Heart left ventricle (tissue), 16 donors: Measurements from ENCODE around the gene FCSK. TPM values are rescaled to one million over a fixed set of nuclear protein-coding genes. Genes with fewer than 3 reads are reported as not detected.
"Not testable (repeated sequence)": the region's sequence is repeated elsewhere in the genome, so short reads cannot be mapped to it uniquely, and the experiment has no call there.

Source experiments
- ATAC-seq, 4 donors: fragments of 200-7000 bp; cut with Tn5 transposase; one replicate each; pipeline ENCODE4 v1.9.1; 2020 to 2022; ENCODE audit warnings: moderate library complexity in 4 of 4, mild to moderate bottlenecking in 3 of 4, moderate number of reproducible peaks in 1 of 4
- DNase-seq, 5 donors: peaks; one replicate each; pipeline ENCODE4 v3.0.0-alpha.2; 2020
- H3K27ac ChIP-seq, 12 donors: fragments of 200-600 bp; sonication (generic) in 4 of 12; one replicate each; pipeline versions ENCODE4 v1.5.0 to v1.8.0; 2016 to 2022; ENCODE audit warnings: mild to moderate bottlenecking in 2 of 12
- H3K27me3 ChIP-seq, 9 donors: fragments of 200-600 bp; sonication (generic) in 2 of 9; one replicate each; pipeline versions ENCODE4 v1.5.1 to v1.8.0; 2016 to 2022; ENCODE audit warnings: mild to moderate bottlenecking in 3 of 9
- H3K36me3 ChIP-seq, 9 donors: fragments of 200-600 bp; sonication (generic) in 2 of 9; one replicate each; pipeline versions ENCODE4 v1.5.0 to v1.8.0; 2018 to 2022; ENCODE audit warnings: mild to moderate bottlenecking in 2 of 9
- H3K4me1 ChIP-seq, 12 donors: fragments of 200-600 bp; sonication (generic) in 4 of 12; one replicate each; pipeline versions ENCODE4 v1.5.0 to v1.8.0; 2016 to 2022; ENCODE audit warnings: mild to moderate bottlenecking in 3 of 12
- H3K4me3 ChIP-seq, 12 donors: fragments of 200-600 bp; sonication (generic) in 4 of 12; one replicate each; pipeline versions ENCODE4 v1.5.0 to v1.8.0; 2017 to 2022; ENCODE audit warnings: mild to moderate bottlenecking in 9 of 12, moderate library complexity in 4 of 12
- H3K9me3 ChIP-seq, 12 donors: fragments of 200-600 bp; sonication (generic) in 4 of 12; one replicate each; pipeline versions ENCODE4 v1.5.0 to v1.8.0; 2016 to 2022; ENCODE audit warnings: mild to moderate bottlenecking in 1 of 12
- POLR2A ChIP-seq, 2 donors: fragments of 450-650 bp; IDR thresholded peaks; one replicate each; pipeline ENCODE4 v1.6.1; 2017; ENCODE audit warnings: antibody characterized with exemption in 2 of 2, mild to moderate bottlenecking in 2 of 2, moderate library complexity in 2 of 2
- WGBS, 4 donors: extraction: QIAGEN DNeasy Blood & Tissue Kit in 2 of 4; methylation state at CpG; one replicate each; pipeline versions ENCODE4 v1.1.5 to v1.1.7; 2013 to 2018; 5-methylcytosine and 5-hydroxymethylcytosine counted together
- intact Hi-C, 10 donors: fragments of 100-400 bp; cut with DNase I; formaldehyde crosslinking; loops; one replicate each; pipeline versions ENCODE4 v1.11.1 to v1.14.2; 2022
- polyA plus RNA-seq, 2 donors: library from polyadenylated mRNA; stranded (reverse); fragments of 200-250 nt; gene quantifications; one replicate each; pipeline ENCODE4 v1.2.3, GENCODE V29; 2013
- total RNA-seq, 9 donors: library from RNA; depleted of rRNA in 2 of 9; stranded (reverse); fragments of >200 nt in 2 of 9; fragmentation: NEBNext Ultra II Directional in 3 of 9; extraction: Animal tissue kit (Norgen Biotek cat#: 25700) in 3 of 9; gene quantifications; one replicate each; pipeline versions ENCODE4 v1.1.0 to v1.2.4, GENCODE V29; 2016 to 2023
- TF ChIP-seq, protein P1 (sequence below), 12 donors: fragments of 200-600 bp; sonication (generic) in 4 of 12; IDR thresholded peaks; one replicate each; pipeline versions ENCODE4 v1.5.0 to v1.8.0; 2018 to 2022; ENCODE audit warnings: antibody characterized with exemption in 12 of 12, mild to moderate bottlenecking in 5 of 12
- donor health status: ischemic (EF 13 %, LVEDD 7.1; RV severe dilation, severe dysfunction).
- donor health status: healthy with polysubstance abuse.
- donor health status: DM: no; HTN: yes; CAD: no.
- donor health status: DM: no; HTN: no; CAD: no.
- donor health status: ischemic (EF 25% LVEDD 6.9; RV normal size, moderate dysfunction).
- donor health status: ischemic (EF 25% LVEDD 5.7; RV mildly dilated, moderate dysfunction).
- donor health status: healthy.
- donor health status: DM: yes; HTN: yes; CAD: no.
- donor health status: ischemic (EF 35%, LVEDD 5.7; RV mildly dilated, moderate dysfunction).
- donor health status: nonischemic (EF 11% LVEDD 7.7; RV severe dilation, severe dysfunction).
- donor health status: DM: yes; HTN: yes; CAD: no.
- donor health status: PGD.
- donor health status: ischemic (EF 29% LVEDD 5.4; RV normal size, mild dysfunction).
- donor health status: nonischemic (EF 23%, LVEDD 6.1; RV moderate dilation, normal function).

The FCSK gene
- total and polyA plus RNA-seq, 11 donors: 5.9 to 17.3 (median 8.2) TPM

DNA sequence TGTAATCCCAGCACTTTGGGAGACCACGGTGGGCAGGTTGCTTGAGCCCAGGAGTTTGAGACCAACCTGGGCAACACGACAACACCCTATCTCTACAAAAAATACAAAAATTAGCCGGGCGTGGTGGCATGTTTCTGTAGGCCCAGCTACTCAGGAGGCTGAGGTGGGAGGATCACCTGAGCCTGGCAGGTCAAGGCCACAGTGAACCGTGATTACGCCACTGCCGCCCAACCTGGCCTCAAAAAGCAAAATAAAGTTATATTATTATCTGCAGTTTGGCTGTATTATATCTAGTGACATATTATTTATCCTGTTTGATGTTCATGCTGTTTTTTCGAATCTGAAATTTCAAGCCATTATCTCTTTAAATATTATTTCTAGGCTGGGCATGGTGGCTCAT, 42.0 kb upstream of the FCSK start:
- Histone ChIP-seq H3K27ac (no peak overlapping the region), H3K27me3 (no peaks in the 10 kb centered on the region), H3K4me3 (no peak overlapping the region), H3K4me1 (peaks cover 0 to 25% (median 12%) of the 10 kb centered on the region in 12 donors), H3K36me3 (peaks cover 0 to 21% (median 3%) of the 10 kb centered on the region in 9 donors), H3K9me3 (no peaks in the 10 kb centered on the region)
- WGBS, 4 donors: 95 to 97% (median 96%) methylated on average over 8 of the region's 8 CpGs
- DNase-seq (no peak), ATAC-seq (no peak)
- no peak for TF ChIP-seq POLR2A (IDR thresholded peaks at IDR 0.05)
- TF ChIP-seq, protein P1, sequence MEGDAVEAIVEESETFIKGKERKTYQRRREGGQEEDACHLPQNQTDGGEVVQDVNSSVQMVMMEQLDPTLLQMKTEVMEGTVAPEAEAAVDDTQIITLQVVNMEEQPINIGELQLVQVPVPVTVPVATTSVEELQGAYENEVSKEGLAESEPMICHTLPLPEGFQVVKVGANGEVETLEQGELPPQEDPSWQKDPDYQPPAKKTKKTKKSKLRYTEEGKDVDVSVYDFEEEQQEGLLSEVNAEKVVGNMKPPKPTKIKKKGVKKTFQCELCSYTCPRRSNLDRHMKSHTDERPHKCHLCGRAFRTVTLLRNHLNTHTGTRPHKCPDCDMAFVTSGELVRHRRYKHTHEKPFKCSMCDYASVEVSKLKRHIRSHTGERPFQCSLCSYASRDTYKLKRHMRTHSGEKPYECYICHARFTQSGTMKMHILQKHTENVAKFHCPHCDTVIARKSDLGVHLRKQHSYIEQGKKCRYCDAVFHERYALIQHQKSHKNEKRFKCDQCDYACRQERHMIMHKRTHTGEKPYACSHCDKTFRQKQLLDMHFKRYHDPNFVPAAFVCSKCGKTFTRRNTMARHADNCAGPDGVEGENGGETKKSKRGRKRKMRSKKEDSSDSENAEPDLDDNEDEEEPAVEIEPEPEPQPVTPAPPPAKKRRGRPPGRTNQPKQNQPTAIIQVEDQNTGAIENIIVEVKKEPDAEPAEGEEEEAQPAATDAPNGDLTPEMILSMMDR (IDR thresholded peaks at IDR 0.05): no peak
- intact Hi-C loops: no loop called here

DNA sequence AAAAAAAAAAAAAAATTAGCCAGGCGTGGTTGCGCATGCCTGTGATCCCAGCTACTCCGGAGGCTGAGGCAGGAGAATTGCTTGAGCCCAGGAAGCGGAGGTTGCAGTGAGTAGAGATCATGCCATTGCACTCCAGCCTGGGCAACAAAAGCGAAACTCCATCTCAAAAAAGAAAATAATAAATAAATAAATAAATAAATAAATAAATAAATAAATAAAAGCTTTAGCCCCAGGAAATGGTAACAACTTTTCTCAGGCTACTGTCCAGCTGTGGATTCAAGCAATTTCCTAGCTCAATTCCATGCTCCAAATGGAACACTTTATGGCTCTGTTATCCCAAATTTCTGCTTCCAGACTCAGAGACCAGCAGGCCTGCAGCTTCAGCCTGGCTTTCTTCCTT, 40.8 kb upstream of the FCSK start:
- H3K27me3 ChIP-seq, DNase-seq, H3K27ac ChIP-seq, ATAC-seq, intact Hi-C loops, H3K9me3 ChIP-seq, H3K4me3 ChIP-seq: not testable (repeated sequence)
- Histone ChIP-seq H3K4me1 (peaks cover 0 to 24% (median 8%) of the 10 kb centered on the region in 12 donors), H3K36me3 (peaks cover 0 to 21% (median 3%) of the 10 kb centered on the region in 9 donors)
- WGBS, 4 donors: 96 to 99% (median 98%) methylated on average over 5 of the region's 5 CpGs

DNA sequence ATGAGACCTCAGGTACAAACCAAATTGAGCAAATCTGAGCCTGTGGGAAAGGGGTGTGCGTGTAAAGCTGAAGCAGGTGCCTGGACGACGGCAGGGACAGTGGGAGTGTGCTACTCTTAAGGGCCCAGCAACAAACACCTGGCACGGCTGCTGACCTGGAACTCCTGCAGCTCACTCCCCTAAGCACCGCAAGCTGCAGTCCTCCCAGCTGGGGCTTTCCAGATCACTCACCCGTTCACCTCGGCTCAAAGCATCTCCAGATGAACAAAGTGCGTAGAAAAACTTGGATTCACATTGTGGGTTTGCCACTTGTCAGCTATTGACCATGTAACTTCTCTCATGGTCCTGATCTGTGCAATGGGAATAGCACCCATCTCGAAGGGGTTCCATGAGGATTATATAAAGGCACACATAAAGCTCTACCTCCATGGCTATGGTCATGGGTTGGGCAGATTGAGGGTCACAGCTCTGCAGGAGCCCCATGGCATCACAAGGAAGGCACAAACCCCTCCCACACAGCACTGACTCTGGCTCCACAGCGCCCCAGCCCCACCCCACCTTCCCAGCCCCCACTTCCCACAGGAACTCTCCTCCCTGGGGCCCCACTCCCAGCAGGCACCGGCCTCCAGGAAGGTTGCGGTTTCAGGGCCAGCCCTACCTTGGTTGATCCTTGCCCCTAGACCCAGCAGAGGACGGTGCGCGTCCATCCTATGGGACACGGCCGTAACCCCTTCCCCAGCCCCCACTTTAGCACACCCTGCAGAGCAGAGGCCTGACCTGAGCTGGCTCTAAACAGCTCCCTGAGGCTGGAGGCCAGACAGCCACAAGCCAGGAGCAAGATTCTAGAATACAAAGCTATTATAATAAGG, 37.4 kb upstream of the FCSK start:
- peaks cover 0 to 57% (median 34%) of the 10 kb centered on the region in 12 donors for H3K4me1 ChIP-seq
- H3K4me3 ChIP-seq: no peak overlapping the region
- H3K36me3 ChIP-seq: peaks cover 0 to 11% (median 2%) of the 10 kb centered on the region in 9 donors
- ATAC-seq (no peak), DNase-seq (no peak)
- no peaks in the 10 kb centered on the region for H3K27me3 ChIP-seq
- WGBS, 4 donors: 82 to 92% (median 87%) methylated on average over 15 to 17 of the region's 17 CpGs
- H3K9me3 ChIP-seq: no peaks in the 10 kb centered on the region
- intact Hi-C loops: no loop called here
- H3K27ac ChIP-seq: no peak overlapping the region
- TF ChIP-seq POLR2A (IDR thresholded peaks at IDR 0.05): no peak
- TF ChIP-seq, protein P1 (IDR thresholded peaks at IDR 0.05): no peak

DNA sequence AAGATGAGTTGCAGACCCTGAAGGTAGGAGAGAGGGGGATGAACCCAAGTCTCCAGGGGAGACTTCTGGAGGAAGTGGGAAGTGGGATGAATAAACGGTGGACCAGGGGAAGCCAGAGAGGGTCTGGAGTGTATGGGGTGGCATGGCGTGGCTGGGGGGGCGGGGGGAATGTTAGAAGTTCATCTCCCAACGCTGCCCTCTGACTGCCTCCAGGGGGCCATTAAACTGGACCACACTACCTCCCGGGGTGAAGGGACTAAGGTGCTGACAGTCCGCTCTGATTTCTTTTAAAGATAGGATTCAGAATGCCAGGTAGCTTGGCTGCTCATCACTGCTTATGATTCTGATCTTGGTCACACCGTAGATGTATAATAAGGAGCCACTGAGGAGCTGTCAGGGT, 36.7 kb upstream of the FCSK start:
- Histone ChIP-seq H3K27ac (no peak overlapping the region), H3K4me1 (peaks cover 0 to 63% (median 41%) of the 10 kb centered on the region in 12 donors), H3K9me3 (no peaks in the 10 kb centered on the region), H3K27me3 (no peaks in the 10 kb centered on the region), H3K36me3 (peaks cover 0 to 4% (median 0%) of the 10 kb centered on the region in 9 donors), H3K4me3 (no peak overlapping the region)
- 73 to 74% (median 74%) methylated on average over 6 to 7 of the region's 7 CpGs for WGBS, 4 donors
- DNase-seq (no peak), ATAC-seq (no peak)
- TF ChIP-seq, protein P1 (IDR thresholded peaks at IDR 0.05): no peak
- TF ChIP-seq POLR2A (IDR thresholded peaks at IDR 0.05): no peak
- intact Hi-C loops: no loop called here
